Measurements from ENCODE around the gene COL9A1.

The COL9A1 gene

DNA sequence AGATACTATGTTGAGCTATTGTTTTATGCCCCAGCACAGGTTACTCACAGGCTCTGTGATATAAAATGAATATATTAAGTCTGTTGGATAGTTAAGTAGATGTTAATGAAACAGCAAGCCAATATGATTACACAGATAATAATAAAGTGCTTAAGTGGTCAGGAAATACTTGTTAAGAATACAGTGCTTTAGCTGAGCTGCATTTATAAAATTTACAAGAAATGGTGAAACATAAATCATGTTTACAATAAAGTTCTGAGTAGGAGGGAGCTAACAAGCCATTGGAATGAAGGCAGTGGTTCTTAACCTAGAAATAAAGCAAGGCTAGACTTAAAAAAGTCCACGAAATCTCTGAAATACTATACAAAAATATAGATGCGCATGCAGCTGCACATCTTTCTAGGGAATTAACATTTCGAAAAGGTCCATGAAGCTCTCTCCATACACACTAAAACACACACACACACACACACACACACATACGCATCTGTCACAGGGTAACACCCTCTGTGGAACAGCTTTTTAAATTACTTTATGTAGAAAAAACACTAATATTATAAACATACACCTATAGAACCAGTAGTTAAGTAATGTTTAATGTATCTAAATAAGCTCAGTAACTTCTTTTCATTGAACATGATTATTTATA lies 87.3 kb downstream of the COL9A1 start:
- Histone ChIP-seq H3K4me3 (ENCODE audit: low read length) (no peak overlapping the region), H3K36me3 (ENCODE audit: insufficient read depth, low read length) (no peaks in the 10 kb centered on the region), H3K27me3 (ENCODE audit: insufficient read depth, low read length) (no peaks in the 10 kb centered on the region), H2AFZ (ENCODE audit: low read depth, low read length) (no peak overlapping the region), H3K4me1 (ENCODE audit: insufficient read depth, low read length) (no peaks in the 10 kb centered on the region), H3K9me3 (ENCODE audit: low read length) (no peaks in the 10 kb centered on the region)

DNA sequence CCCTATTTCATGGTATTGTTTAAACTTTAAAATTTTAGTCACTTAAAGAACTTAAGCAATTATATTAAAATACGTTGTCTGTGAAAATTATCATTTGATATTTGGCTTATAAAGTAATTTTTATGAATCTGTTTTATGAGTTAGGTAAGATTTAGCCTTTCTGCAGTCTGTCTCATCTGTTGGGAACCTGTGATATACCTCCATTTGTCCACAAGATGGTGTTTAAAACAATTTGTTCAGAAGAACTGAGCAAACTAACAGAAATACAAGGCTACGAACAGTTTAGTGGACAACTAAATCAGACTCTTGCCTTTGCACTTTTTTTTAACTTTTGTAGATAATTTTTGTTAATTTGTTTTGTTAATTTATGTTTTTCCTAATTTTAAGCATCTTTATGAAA lies 92.4 kb downstream of the COL9A1 start:
- no peaks in the 10 kb centered on the region for H3K9me3 ChIP-seq (ENCODE audit: low read length)
- no peaks in the 10 kb centered on the region for H3K36me3 ChIP-seq (ENCODE audit: insufficient read depth, low read length)
- no peak overlapping the region for H3K4me3 ChIP-seq (ENCODE audit: low read length)
- peak overlapping the region; percentile 10 for H2AFZ ChIP-seq (ENCODE audit: low read depth, low read length)
- H3K27me3 ChIP-seq (ENCODE audit: insufficient read depth, low read length) = no peaks in the 10 kb centered on the region
- H3K4me1 ChIP-seq (ENCODE audit: insufficient read depth, low read length) = peaks cover 6% of the 10 kb centered on the region

DNA sequence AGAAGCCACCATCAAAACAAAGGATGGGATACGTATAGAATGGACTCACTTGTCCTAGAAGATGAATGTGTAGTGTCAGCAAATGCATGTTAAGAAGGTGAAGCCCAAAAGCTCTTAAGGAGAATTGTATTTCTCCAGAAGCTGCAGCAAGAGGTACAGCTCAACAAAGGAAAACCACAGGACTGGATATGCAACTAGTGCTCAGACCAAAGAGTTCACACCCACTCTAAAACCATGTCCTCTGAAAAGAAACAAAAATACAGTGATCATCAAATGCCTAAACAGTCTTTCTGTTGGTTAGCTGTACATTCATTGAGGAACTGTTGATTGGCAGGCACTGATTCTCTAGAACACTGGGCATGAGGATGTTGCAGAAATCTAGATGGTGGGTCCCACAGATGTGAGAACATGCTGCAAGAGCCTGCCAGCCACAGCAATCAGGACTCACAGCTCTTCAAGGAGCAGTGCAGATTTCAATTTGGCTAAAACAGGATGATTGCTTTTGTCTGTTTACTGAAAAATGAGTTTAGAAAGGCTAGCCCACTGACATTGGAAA lies 94.6 kb downstream of the COL9A1 start:
- Histone ChIP-seq H3K27me3 (ENCODE audit: insufficient read depth, low read length) (no peaks in the 10 kb centered on the region), H3K4me1 (ENCODE audit: insufficient read depth, low read length) (peaks cover 6% of the 10 kb centered on the region), H2AFZ (ENCODE audit: low read depth, low read length) (peak overlapping the region; percentile 0), H3K9me3 (ENCODE audit: low read length) (no peaks in the 10 kb centered on the region), H3K36me3 (ENCODE audit: insufficient read depth, low read length) (no peaks in the 10 kb centered on the region), H3K4me3 (ENCODE audit: low read length) (no peak overlapping the region)

DNA sequence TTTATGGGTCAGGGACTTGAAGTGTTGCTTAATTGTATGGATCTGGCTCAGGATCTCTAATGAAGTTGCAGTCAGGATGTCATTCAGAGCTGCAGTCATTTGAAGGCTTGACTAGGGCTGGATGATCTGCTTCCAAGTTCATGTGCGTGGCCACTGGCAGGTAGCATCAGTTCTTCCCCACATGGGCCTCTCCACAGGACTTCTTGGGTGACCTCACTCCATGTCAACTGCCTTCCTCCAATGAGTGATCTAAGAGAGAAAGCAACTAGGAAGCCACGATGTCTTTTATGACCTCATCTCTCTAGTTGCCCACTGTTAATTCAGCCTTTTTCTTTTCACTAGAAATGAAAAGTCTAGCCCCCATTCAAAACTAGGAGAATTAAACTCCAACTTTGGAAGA lies 104.1 kb downstream of the COL9A1 start:
- peaks cover 8% of the 10 kb centered on the region for H3K4me1 ChIP-seq (ENCODE audit: insufficient read depth, low read length)
- H3K36me3 ChIP-seq (ENCODE audit: insufficient read depth, low read length) = no peaks in the 10 kb centered on the region
- no peaks in the 10 kb centered on the region for H3K9me3 ChIP-seq (ENCODE audit: low read length)
- H2AFZ ChIP-seq (ENCODE audit: low read depth, low read length) = no peak overlapping the region
- no peak overlapping the region for H3K4me3 ChIP-seq (ENCODE audit: low read length)
- no peaks in the 10 kb centered on the region for H3K27me3 ChIP-seq (ENCODE audit: insufficient read depth, low read length)

DNA sequence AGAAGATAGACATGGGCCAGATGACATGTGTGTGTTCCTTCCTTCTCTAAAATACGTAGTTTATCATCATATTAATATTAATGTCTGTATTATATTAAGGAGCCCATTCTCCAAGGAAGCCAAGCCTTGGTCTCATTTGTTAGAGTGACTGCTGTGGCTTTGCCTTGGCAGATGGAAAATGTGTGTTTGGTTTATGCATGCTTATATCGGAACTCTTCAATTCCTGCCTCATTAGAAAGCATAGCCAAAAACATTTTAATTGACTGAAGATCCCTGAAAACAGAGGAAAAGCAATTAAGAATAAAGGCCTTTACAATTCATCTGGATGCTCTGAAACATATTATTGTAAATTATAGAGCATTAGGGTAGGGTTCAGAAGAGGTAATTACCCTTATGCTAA lies 106.4 kb downstream of the COL9A1 start:
- no peak overlapping the region for H3K4me3 ChIP-seq (ENCODE audit: low read length)
- no peaks in the 10 kb centered on the region for H3K9me3 ChIP-seq (ENCODE audit: low read length)
- H3K27me3 ChIP-seq (ENCODE audit: insufficient read depth, low read length) = no peaks in the 10 kb centered on the region

DNA sequence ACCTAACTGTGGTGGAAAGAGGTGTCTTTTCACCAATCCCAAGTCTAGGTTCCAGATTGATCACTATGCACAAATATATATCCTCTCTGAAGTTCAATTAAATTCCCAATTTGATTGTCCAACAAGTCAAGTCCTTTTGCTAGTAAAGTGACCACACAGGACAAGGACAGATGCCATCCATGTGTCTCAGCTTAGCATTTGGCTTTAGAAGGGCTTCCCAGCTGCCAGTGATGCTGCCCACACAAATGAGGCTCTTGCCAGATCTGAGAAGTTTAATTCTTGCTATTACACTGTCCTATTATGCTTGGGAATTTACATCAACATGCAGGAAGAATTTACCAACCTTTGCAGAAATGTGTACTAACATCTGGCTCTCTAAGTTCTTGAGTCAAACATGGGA lies 108.5 kb downstream of the COL9A1 start:
- no peaks in the 10 kb centered on the region for H3K27me3 ChIP-seq (ENCODE audit: insufficient read depth, low read length)
- no peaks in the 10 kb centered on the region for H3K9me3 ChIP-seq (ENCODE audit: low read length)
- H3K4me1 ChIP-seq (ENCODE audit: insufficient read depth, low read length) = no peaks in the 10 kb centered on the region
- H3K36me3 ChIP-seq (ENCODE audit: insufficient read depth, low read length) = no peaks in the 10 kb centered on the region
- no peak overlapping the region for H2AFZ ChIP-seq (ENCODE audit: low read depth, low read length)
- no peak overlapping the region for H3K4me3 ChIP-seq (ENCODE audit: low read length)

More for the DNA sequence above, 106.4 kb downstream of the COL9A1 start:
- no peaks in the 10 kb centered on the region for H3K36me3 ChIP-seq (ENCODE audit: insufficient read depth, low read length)
- no peaks in the 10 kb centered on the region for H3K4me1 ChIP-seq (ENCODE audit: insufficient read depth, low read length)
- no peak overlapping the region for H2AFZ ChIP-seq (ENCODE audit: low read depth, low read length)

DNA sequence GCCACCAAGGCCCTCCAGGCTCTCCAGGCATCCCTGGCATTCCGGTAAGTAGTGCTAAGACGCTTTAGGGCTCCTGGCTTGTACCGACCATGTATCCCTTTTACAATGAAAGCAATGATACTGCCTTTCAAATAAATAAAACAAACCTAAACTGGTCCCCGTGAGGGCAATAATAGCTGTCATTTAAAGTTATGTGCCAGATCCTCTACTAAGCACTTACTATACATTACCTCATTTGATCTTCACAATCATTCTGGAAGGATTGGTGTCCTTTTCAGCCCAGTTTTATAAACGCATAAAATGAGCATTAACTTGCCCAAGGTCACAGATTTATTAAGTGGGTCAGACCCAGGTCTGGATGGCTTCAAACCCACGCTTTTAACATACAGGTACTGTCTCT lies 114.7 kb downstream of the COL9A1 start:
- Histone ChIP-seq H3K4me3 (ENCODE audit: low read length) (no peak overlapping the region), H3K36me3 (ENCODE audit: insufficient read depth, low read length) (no peaks in the 10 kb centered on the region), H3K9me3 (ENCODE audit: low read length) (no peaks in the 10 kb centered on the region), H3K4me1 (ENCODE audit: insufficient read depth, low read length) (no peaks in the 10 kb centered on the region), H2AFZ (ENCODE audit: low read depth, low read length) (no peak overlapping the region), H3K27me3 (ENCODE audit: insufficient read depth, low read length) (no peaks in the 10 kb centered on the region)

DNA sequence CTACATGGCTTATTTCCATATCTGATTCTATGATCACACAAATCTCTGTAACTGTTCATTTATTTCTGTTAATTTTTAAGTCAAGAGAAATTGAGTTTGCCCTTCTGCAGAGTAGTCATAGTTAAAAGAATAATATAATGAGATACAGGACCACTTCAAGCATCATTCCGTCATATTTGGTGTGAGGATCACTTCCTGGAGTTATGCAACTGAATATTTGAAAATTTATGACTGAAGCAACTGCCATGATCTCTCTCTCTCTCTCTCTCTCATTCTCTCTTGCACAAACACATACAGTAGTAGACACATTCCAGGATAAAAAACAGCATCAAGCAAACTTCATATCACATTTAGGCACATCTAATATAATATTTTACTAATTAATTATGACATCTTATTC lies 116.4 kb downstream of the COL9A1 start:
- no peak overlapping the region for H3K4me3 ChIP-seq (ENCODE audit: low read length)
- no peaks in the 10 kb centered on the region for H3K4me1 ChIP-seq (ENCODE audit: insufficient read depth, low read length)
- H3K27me3 ChIP-seq (ENCODE audit: insufficient read depth, low read length) = no peaks in the 10 kb centered on the region
- no peaks in the 10 kb centered on the region for H3K9me3 ChIP-seq (ENCODE audit: low read length)
- H2AFZ ChIP-seq (ENCODE audit: low read depth, low read length) = no peak overlapping the region
- no peaks in the 10 kb centered on the region for H3K36me3 ChIP-seq (ENCODE audit: insufficient read depth, low read length)

DNA sequence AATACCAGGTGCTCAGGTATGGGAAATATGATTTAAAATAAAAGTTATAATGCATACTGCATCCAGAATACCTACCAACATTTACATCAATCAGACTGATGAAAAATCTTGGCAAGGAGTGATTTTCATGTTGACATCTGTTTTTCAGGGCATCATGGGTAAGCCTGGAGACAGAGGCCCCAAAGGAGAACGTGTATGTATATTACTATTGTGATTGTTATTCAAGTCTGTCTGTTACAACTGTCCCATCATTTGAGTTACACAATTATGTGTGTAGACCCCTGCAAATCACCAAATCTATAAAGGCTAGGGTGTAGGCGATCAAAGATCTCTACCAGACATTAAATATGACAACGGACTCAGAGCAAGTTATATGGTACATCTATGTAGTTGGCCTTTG lies 118.2 kb downstream of the COL9A1 start:
- Histone ChIP-seq H3K4me1 (ENCODE audit: insufficient read depth, low read length) (no peaks in the 10 kb centered on the region), H3K4me3 (ENCODE audit: low read length) (no peak overlapping the region), H3K9me3 (ENCODE audit: low read length) (no peaks in the 10 kb centered on the region), H2AFZ (ENCODE audit: low read depth, low read length) (no peak overlapping the region), H3K36me3 (ENCODE audit: insufficient read depth, low read length) (no peaks in the 10 kb centered on the region), H3K27me3 (ENCODE audit: insufficient read depth, low read length) (no peaks in the 10 kb centered on the region)

DNA sequence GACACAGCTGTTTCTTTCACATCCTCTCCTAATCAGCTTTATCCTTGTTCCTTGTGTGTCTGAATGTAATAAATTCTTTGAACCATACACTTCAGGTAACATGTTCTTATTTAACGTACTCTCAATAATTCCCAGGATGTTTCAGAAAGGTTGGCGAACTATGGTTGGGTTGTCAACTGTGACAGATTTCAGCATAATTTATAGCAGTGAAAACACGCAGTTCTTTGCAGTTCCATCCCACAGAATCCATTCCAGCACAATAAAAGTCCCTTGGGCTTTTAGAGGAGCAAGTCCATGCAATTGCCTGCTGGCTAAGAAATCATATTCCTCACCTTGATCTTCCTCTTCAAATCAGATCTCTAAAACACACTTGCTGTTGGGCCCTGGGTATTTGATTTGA lies 119.3 kb downstream of the COL9A1 start:
- Histone ChIP-seq H3K9me3 (ENCODE audit: low read length) (no peaks in the 10 kb centered on the region), H3K4me1 (ENCODE audit: insufficient read depth, low read length) (no peaks in the 10 kb centered on the region), H3K27me3 (ENCODE audit: insufficient read depth, low read length) (no peaks in the 10 kb centered on the region), H2AFZ (ENCODE audit: low read depth, low read length) (no peak overlapping the region), H3K36me3 (ENCODE audit: insufficient read depth, low read length) (no peaks in the 10 kb centered on the region), H3K4me3 (ENCODE audit: low read length) (no peak overlapping the region)

DNA sequence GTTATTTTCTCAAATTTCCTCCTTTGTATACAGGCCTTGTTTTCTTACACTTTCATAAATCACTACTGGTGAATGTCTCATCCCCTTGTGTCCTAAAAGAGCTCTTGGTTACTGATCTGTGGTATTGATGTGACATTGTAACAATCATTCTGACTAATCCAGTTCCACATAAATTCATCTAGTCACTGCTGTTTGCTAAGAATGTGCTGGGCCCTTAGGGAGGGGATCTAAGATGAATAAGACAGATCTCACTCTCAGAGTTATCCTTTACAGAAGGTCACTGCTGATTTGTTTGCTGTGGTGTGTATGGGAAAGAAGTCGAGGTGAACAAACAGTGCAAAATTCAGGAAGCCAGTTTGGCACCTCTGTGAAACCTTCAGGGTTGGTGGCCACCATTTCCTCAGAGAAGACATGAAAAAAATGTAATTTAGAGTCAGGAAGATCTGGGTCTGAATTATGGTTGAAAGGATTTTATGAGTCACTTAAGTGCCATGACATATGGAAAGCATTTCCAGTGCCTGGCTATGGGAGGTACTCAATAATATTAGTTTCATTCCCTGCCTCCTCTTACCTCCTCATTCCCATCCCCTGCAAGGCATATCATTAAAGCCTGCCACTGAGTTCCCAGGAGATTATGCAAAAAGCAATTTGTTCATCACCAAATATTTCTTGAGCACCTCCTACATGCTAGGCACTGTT lies 121.8 kb downstream of the COL9A1 start:
- Histone ChIP-seq H2AFZ (ENCODE audit: low read depth, low read length) (no peak overlapping the region), H3K4me3 (ENCODE audit: low read length) (no peak overlapping the region), H3K9me3 (ENCODE audit: low read length) (no peaks in the 10 kb centered on the region)

DNA sequence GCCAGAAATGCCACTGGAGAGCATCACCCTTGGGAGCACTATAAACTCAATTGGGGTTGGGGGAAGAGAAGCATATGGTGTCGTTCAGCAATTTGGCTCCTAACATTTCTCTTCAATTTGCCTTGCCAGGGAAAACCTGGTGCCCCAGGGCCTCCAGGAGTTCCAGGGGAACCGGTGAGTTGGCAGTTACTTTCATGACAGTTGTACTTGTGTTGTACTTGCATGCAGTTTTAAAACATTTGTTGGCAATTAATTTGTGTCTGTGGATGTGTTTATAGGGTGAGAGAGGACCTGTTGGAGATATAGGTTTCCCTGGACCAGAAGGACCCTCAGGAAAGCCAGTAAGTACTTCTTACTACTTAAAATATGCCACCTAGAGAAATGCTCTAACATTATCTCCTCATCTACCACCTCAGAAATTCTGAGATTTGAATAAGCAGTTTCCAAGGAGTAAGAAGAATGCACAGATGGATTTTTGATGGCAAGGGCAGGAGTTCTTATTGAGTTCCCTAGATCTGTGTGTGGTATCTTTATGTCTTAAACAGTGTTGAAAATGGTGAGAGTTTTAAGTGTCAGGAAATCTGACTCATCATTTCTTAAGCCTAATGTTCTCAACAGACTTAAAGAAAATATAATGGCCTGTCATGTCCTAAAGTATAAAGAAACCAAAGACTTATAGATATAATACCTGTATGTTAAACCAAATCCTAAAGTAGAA lies 122.5 kb downstream of the COL9A1 start:
- Histone ChIP-seq H2AFZ (ENCODE audit: low read depth, low read length) (no peak overlapping the region), H3K36me3 (ENCODE audit: insufficient read depth, low read length) (no peaks in the 10 kb centered on the region), H3K27me3 (ENCODE audit: insufficient read depth, low read length) (no peaks in the 10 kb centered on the region), H3K4me3 (ENCODE audit: low read length) (no peak overlapping the region), H3K4me1 (ENCODE audit: insufficient read depth, low read length) (no peaks in the 10 kb centered on the region), H3K9me3 (ENCODE audit: low read length) (no peaks in the 10 kb centered on the region)

More for the DNA sequence above, 121.8 kb downstream of the COL9A1 start:
- Histone ChIP-seq H3K4me1 (ENCODE audit: insufficient read depth, low read length) (no peaks in the 10 kb centered on the region), H3K27me3 (ENCODE audit: insufficient read depth, low read length) (no peaks in the 10 kb centered on the region), H3K36me3 (ENCODE audit: insufficient read depth, low read length) (no peaks in the 10 kb centered on the region)

DNA sequence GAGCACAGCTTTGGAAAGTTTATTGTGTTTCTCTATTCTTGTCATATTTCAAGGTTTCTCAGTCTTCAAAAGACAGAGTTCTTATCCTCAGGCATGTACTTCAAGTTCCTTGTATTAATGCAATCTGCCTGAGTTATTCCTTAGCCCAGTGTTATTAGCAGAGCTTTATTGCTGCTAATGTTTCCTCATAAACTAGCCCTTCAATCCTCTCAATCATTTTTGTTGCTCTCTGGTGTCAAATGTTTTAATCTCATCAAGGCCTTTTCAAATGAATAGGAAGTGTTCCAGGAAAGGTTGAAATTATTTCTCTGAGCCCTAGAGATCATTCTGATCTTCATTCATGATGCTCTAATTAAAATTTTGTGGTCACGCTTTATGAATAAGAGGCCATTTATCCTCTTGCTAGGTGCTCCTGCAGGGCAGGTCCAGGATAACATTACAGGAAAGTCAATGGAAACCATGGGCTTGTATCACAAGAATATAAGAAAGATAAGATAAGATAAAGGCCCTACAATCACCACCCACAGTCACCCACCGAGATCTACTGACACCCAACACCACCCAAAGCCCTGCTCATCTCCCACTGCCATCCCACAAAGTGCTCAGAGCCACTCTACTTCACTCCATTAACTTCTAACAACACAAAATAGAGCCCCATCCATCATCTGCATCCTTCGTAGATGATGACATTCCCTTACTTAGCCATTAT lies 125.9 kb downstream of the COL9A1 start:
- H3K9me3 ChIP-seq (ENCODE audit: low read length) = peaks cover 2% of the 10 kb centered on the region
- no peak overlapping the region for H2AFZ ChIP-seq (ENCODE audit: low read depth, low read length)
- no peaks in the 10 kb centered on the region for H3K27me3 ChIP-seq (ENCODE audit: insufficient read depth, low read length)
- H3K4me3 ChIP-seq (ENCODE audit: low read length) = no peak overlapping the region
- H3K4me1 ChIP-seq (ENCODE audit: insufficient read depth, low read length) = no peaks in the 10 kb centered on the region
- H3K36me3 ChIP-seq (ENCODE audit: insufficient read depth, low read length) = no peaks in the 10 kb centered on the region

Measured in neuron (in vitro differentiated cells).